GM19467 (cell line): ENCODE measurements around the gene IGSF21.

Source experiments
- ATAC-seq: cut with Tn5 transposase; IDR thresholded peaks from one replicate; pipeline ENCODE4 v1.9.1; 2021; ENCODE audit warnings: mild to moderate bottlenecking, moderate library complexity; ENCODE audit not compliant: unreplicated experiment

The IGSF21 gene

DNA sequence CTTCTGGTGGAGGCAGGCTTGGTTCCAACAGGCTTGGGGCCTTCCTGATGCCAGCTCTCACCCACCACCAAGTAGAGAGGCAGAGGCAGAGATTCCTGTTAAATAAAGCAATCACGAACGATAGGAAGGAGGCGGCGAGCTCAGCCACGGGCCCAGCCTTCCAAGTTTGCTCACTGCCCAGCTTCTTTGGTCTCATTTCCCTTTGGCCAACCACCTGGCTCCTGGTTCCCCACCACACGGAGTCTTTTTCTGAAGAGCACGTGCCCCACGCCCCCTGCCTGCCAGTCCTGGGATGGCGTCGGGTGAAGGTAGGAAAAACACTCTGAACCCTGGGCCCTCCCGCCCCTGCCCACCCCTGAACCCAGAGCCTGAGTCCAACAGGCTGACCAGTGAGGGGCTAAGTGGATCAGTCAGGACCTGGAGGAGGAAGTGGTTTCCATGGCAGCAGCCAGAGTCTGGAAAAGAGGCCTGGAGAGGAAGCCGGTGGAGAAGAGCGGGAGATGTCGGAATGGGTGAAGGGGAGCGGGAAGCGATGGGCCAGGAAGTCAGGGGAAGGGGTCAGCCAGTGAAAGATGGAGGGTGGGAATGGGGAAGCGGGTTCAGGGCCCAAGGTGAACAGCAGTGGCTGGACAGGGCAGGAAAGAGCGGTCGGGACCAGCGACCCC lies 214.9 kb downstream of the IGSF21 start:
- no peak for ATAC-seq

GRCh38 chr1:18323259-18323658 lies 215.7 kb downstream of the IGSF21 start:
- no peak for ATAC-seq

GRCh38 chr1:18324246-18324645 lies 216.6 kb downstream of the IGSF21 start:
- ATAC-seq: no peak

GRCh38 chr1:18325136-18325535 lies 217.5 kb downstream of the IGSF21 start:
- ATAC-seq: no peak

GRCh38 chr1:18326211-18326897 lies 218.8 kb downstream of the IGSF21 start:
- no peak for ATAC-seq

GRCh38 chr1:18327650-18328049 lies 220.1 kb downstream of the IGSF21 start:
- no peak for ATAC-seq

DNA sequence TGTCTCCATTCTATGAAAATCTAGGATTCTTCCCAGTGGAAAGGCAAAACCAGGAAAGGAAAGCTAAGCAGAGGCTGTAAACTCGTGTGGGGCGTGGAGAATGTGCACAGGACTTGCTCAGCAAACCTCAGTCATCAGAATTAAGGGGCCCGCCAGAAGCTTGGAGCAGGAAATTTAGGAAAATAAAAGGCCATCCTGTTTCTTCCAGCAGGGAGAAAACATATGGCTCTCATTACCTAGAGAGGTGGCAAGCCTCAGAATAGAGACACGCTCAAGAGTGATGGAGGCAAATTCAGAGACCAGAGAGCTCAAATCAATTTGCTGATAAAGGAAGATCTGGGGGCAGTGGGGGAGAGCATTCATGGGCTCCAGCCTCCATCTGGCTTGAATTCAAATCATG lies 221.2 kb downstream of the IGSF21 start:
- no peak for ATAC-seq

GRCh38 chr1:18329469-18330253 lies 222.1 kb downstream of the IGSF21 start:
- ATAC-seq: no peak

DNA sequence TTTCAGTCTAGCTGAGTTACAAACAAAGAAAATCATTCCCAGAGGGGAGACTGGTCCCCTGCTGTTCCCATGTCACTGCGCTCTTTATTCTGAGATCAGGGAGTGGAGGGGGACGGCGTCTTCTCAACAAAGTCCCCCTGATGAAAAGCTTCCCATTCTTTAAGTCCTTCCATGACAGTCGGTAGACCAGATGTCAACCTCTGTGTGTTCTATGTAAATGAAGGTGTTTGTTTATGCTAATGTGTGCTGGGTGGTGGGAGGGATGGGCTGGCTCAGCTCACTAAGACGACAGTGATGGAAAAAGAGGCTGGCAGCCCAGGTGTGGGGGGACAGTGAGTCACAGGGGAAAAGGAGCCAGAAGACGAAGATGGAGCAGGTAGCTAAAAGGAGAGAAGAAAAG lies 225.0 kb downstream of the IGSF21 start:
- ATAC-seq: no peak

GRCh38 chr1:18333220-18333619 lies 225.6 kb downstream of the IGSF21 start:
- no peak for ATAC-seq

DNA sequence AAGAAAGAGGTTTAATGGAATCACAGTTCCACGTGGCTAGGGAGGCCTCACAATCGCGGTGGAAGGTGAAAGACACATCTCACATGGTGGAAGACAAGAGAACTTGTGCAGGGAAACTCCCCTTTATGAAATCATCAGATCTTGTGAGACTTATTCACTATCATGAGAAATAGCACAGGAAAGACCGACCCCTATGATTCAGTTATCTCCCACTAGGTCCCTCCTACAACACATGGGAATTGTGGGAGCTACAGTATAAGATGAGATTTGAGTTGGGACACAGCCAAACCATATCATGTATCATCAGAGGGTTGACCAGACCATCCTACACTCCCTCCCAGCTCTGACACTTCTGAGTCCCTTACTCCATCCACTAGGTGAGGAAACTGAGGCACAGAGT lies 229.2 kb downstream of the IGSF21 start:
- ATAC-seq: no peak

GRCh38 chr1:18337757-18338156 lies 230.2 kb downstream of the IGSF21 start:
- ATAC-seq: no peak

GRCh38 chr1:18339161-18339560 lies 231.6 kb downstream of the IGSF21 start:
- ATAC-seq: no peak

- no peak for ATAC-seq
Measured at GRCh38 chr1:18340158-18340764, 232.7 kb downstream of the IGSF21 start.

DNA sequence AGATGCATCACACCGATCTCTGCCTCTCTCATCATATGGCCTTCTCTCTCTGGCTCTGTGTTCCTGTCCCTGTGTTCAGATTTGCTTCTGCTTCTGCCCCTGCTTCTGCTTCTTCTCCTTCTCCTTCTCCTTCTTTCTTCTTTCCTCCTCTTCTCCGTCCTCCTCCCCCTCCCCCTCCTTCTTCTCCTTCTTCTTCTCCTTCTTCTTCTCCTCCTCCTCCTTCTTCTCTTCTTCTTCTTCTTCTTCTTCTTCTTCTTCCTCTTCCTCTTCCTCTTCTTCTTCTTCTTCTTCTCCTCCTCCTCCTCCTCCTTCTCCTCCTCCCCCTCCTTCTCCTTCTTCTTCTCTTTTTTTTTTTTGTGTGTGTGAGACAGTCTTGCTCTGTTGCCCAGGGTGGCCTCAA lies 233.2 kb downstream of the IGSF21 start:
- no peak for ATAC-seq

- ATAC-seq: no peak
Measured at GRCh38 chr1:18341291-18342069, 233.9 kb downstream of the IGSF21 start.

- ATAC-seq: no peak
Measured at GRCh38 chr1:18342744-18343143, 235.1 kb downstream of the IGSF21 start.

DNA sequence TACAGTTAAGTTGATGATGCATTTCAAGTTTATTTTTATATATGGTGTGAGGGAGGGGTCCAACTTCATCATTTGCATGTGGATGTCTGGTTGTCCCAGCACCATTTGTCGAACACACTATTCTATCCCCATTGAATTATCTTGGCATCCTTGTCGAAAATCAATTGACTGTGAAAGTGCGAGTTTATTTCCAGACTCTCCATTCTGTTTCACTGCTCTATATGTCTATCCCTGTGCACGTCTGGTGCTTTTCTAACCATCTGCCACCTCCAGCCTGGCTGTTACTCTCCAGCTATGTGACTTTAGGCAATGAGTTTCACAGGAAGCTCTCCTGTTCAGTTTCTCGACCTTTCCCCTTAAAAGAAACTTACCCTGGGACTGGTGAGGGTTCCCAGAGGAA lies 236.0 kb downstream of the IGSF21 start:
- no peak for ATAC-seq

- ATAC-seq: no peak
Measured at GRCh38 chr1:18344755-18345154, 237.2 kb downstream of the IGSF21 start.

DNA sequence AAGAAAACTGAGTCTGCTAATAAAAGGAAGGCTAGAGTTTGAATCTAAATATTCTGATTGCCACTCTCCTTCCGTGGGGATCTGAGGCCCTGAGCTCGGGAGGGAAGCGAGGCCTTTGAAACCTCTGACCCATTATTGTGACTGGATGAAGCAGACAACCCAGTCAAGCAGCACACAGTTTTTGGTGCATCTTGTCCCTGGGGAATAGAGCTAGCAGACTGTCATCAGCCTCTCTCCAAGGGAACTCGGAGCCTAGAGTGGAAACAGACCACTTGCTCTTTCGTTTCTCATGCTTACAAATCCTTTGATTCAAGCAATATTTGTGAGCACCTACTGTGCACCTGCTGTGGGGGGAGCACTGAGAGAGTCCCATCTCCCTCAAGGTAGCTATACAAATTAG lies 240.0 kb downstream of the IGSF21 start:
- no peak for ATAC-seq

- no peak for ATAC-seq
Measured at GRCh38 chr1:18348354-18348753, 240.8 kb downstream of the IGSF21 start.
